Cortex of kidney (tissue), 1 donor: Measurements from ENCODE around the gene SH3GL3.

Experiments
- DNase-seq: peaks from one replicate; lab custom pipeline; 2025; lab: John Stamatoyannopoulos, UW

SH3GL3 gene

GRCh38 chr15:83510001-83510400, 62.9 kb downstream of the SH3GL3 start:
- DNase-seq: no peak

- no peak for DNase-seq
Observed at GRCh38 chr15:83512459-83512858, 65.3 kb downstream of the SH3GL3 start.

- no peak for DNase-seq
Observed at GRCh38 chr15:83514584-83514983, 67.4 kb downstream of the SH3GL3 start.

GRCh38 chr15:83515164-83515563, 68.0 kb downstream of the SH3GL3 start:
- DNase-seq: no peak

GRCh38 chr15:83516935-83517334, 69.8 kb downstream of the SH3GL3 start:
- no peak for DNase-seq

GRCh38 chr15:83526319-83526718, 79.2 kb downstream of the SH3GL3 start:
- DNase-seq: no peak

- no peak for DNase-seq
Observed at GRCh38 chr15:83533410-83533962, 86.3 kb downstream of the SH3GL3 start.

- DNase-seq: no peak
Observed at GRCh38 chr15:83537606-83538005, 90.5 kb downstream of the SH3GL3 start.

GRCh38 chr15:83538682-83539081, 91.5 kb downstream of the SH3GL3 start:
- DNase-seq: no peak

GRCh38 chr15:83545804-83546511, 98.8 kb downstream of the SH3GL3 start:
- no peak for DNase-seq

GRCh38 chr15:83546512-83546888, 99.4 kb downstream of the SH3GL3 start:
- no peak for DNase-seq

GRCh38 chr15:83547168-83547567, 100.0 kb downstream of the SH3GL3 start:
- no peak for DNase-seq

- no peak for DNase-seq
Observed at GRCh38 chr15:83549623-83550022, 102.5 kb downstream of the SH3GL3 start.

- DNase-seq: no peak
Observed at GRCh38 chr15:83554558-83554957, 107.4 kb downstream of the SH3GL3 start.

GRCh38 chr15:83555383-83555782, 108.2 kb downstream of the SH3GL3 start:
- no peak for DNase-seq

- no peak for DNase-seq
Observed at GRCh38 chr15:83556068-83556467, 108.9 kb downstream of the SH3GL3 start.

GRCh38 chr15:83556754-83557153, 109.6 kb downstream of the SH3GL3 start:
- no peak for DNase-seq

GRCh38 chr15:83558146-83558545, 111.0 kb downstream of the SH3GL3 start:
- no peak for DNase-seq

- DNase-seq: no peak
Observed at GRCh38 chr15:83559310-83559966, 112.3 kb downstream of the SH3GL3 start.

- no peak for DNase-seq
Observed at GRCh38 chr15:83561661-83562060, 114.5 kb downstream of the SH3GL3 start.

- DNase-seq: no peak
Observed at GRCh38 chr15:83565138-83565537, 118.0 kb downstream of the SH3GL3 start.

- no peak for DNase-seq
Observed at GRCh38 chr15:83565553-83566159, 118.5 kb downstream of the SH3GL3 start.

- DNase-seq: no peak
Observed at GRCh38 chr15:83567318-83567717, 120.2 kb downstream of the SH3GL3 start.
